ENCODE results near the gene PSMB2.

GRCh38 chr1:35591211-35591610 lies 50.1 kb downstream of the PSMB2 start:
- no peak for TF ChIP-seq CTCF (IDR thresholded peaks at IDR 0.05)
- no peak for TF ChIP-seq EP300 (IDR thresholded peaks at IDR 0.05)

Measured in ovary (tissue), 3 donors.